Pancreas (tissue), 10 donors: ENCODE measurements around the gene SULT2B1. TPM values are rescaled to one million over a fixed set of nuclear protein-coding genes. Genes with fewer than 3 reads are reported as not detected.

Experiments used
- ATAC-seq, 4 donors: fragments of 200-7000 bp; cut with Tn5 transposase; one replicate each; pipeline versions ENCODE4 v1.8.0 to v1.9.1; 2020; ENCODE audit warnings: mild to moderate bottlenecking in 4 of 4, moderate library complexity in 4 of 4
- DNase-seq, 6 donors: peaks; one replicate each; pipeline ENCODE4 v3.0.0-alpha.2; 2020
- FAIRE-seq: peaks from 2 replicates; lab custom pipeline; 2012; peaks lifted over from hg19 to GRCh38; lab: Jason Lieb, UNC
- H3K27ac ChIP-seq, 4 donors: fragments of 200-600 bp; sonication (generic); 1 replicate in 3 of 4; 2 replicates in 1 of 4; pipeline versions ENCODE4 v1.5.0 to v1.8.0; 2020
- H3K27me3 ChIP-seq, 4 donors: fragments of 200-600 bp; one replicate each; pipeline ENCODE4 v1.8.0; 2021
- H3K36me3 ChIP-seq, 3 donors: fragments of 200-600 bp; sonication (generic) in 1 of 3; one replicate each; pipeline versions ENCODE4 v1.5.0 to v1.8.0; 2020 to 2021
- H3K4me1 ChIP-seq, 3 donors: fragments of 200-600 bp; one replicate each; pipeline ENCODE4 v1.8.0; 2021
- H3K4me3 ChIP-seq, 4 donors: fragments of 200-600 bp; sonication (generic) in 2 of 4; one replicate each; pipeline versions ENCODE4 v1.5.0 to v1.8.0; 2020 to 2021
- H3K9me3 ChIP-seq, 4 donors: fragments of 200-600 bp; one replicate each; pipeline ENCODE4 v1.8.0; 2021
- WGBS, 2 donors: extraction: QIAGEN DNeasy Blood & Tissue Kit; methylation state at CpG; one replicate each; pipeline ENCODE4 v1.1.7; 2013; 5-methylcytosine and 5-hydroxymethylcytosine counted together
- intact Hi-C, 3 donors: fragments of 100-400 bp; cut with DNase I; formaldehyde crosslinking; loops; one replicate each; pipeline versions ENCODE4 v1.11.1 to v1.14.2; 2022
- polyA plus RNA-seq, 2 donors: library from polyadenylated mRNA; stranded (reverse); fragments of 200-250 nt; gene quantifications; one replicate each; pipeline ENCODE4 v1.2.3, GENCODE V29; 2013
- total RNA-seq, 6 donors: library from RNA; stranded (reverse); fragmentation: NEBNext Ultra II Directional in 4 of 6; extraction: Animal tissue kit (Norgen Biotek cat#: 25700) in 4 of 6; gene quantifications; one replicate each; pipeline versions ENCODE4 v1.2.1 to v1.2.4, GENCODE V29; 2021 to 2023
- TF ChIP-seq, protein P1 (sequence below), 4 donors: fragments of 200-600 bp; sonication (generic) in 3 of 4; IDR thresholded peaks; one replicate each; pipeline versions ENCODE4 v1.5.0 to v1.8.0; 2021; ENCODE audit warnings: antibody characterized with exemption in 4 of 4
- donor health status: healthy with polysubstance abuse.
- donor health status: DM: no; HTN: no; CAD: no; lungs with moderate emphysema.
- donor health status: DM: no; HTN: no; CAD: no.
- donor health status: control.
- donor health status: control.
- donor health status: Bipolar disorder and iron deficiency.
- donor health status: DM: yes; HTN: yes; CAD: no.
- donor health status: DM: no; HTN: no; CAD: no.
- donor health status: DM: no; HTN: no; CAD: no.
- donor health status: DM: yes; HTN: yes; CAD: no.

SULT2B1 gene
- under 1 TPM in 5 of 6 donors, not detected in 1; 0.32 to 0.64 (median 0.60) TPM for total RNA-seq
- polyA plus RNA-seq: 1 to 10 TPM; 1.3 to 1.7 TPM

DNA sequence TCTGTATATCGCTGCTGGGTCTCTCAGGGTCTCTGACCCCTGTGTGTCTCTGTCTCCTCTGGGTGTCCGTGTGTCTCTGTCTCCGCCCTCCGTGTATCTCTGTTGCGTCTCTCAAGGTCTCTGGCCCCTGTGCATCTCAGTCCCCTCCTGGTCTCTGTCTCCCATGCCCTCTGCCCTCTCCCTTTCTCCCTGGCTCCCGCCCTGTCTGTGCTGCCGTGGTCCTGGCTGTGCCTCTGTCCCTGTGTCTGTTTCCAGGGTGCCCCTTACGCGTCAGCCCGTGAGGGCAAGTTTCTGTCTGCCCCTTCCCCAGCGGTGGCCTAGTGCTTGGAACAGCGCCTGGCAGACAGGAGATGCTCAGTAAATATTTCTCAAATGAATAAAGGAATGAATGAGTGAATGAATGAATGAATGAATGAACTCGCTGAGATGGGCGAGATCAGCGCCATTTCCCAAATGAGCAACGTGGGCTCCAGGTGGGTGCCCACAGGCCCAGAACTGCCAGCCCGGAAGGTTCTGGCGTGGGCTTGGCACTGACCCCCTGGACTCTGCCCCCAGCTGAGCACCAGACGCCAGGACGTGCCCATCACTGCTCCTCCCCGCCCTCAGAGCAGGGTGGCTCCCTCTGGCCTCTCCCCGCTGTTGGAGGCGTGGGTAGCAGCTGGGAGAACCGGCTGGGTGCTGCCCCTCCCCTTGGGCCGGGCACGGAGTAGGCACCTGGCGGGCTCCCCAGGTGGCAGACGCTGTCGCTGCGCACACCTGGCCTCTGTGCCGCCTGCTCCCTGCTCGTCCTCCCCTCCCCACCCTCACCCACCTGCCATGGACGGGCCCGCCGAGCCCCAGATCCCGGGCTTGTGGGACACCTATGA, at the start of gene SULT2B1:
TSS of gene SULT2B1 (plus strand) at position 736 of the 866 bp plus-strand sequence. CDS start at position 817, 81 bp downstream.
- WGBS, 2 donors: 21% methylated on average over 36 of the region's 36 CpGs
- ATAC-seq (peak; percentile 85 to 93 (median 90)), FAIRE-seq (no peak), DNase-seq (peak; percentile 59 to 89 (median 80))
- H3K4me3 ChIP-seq: no peak within 1 kb of the TSS
- TF ChIP-seq, protein P1, sequence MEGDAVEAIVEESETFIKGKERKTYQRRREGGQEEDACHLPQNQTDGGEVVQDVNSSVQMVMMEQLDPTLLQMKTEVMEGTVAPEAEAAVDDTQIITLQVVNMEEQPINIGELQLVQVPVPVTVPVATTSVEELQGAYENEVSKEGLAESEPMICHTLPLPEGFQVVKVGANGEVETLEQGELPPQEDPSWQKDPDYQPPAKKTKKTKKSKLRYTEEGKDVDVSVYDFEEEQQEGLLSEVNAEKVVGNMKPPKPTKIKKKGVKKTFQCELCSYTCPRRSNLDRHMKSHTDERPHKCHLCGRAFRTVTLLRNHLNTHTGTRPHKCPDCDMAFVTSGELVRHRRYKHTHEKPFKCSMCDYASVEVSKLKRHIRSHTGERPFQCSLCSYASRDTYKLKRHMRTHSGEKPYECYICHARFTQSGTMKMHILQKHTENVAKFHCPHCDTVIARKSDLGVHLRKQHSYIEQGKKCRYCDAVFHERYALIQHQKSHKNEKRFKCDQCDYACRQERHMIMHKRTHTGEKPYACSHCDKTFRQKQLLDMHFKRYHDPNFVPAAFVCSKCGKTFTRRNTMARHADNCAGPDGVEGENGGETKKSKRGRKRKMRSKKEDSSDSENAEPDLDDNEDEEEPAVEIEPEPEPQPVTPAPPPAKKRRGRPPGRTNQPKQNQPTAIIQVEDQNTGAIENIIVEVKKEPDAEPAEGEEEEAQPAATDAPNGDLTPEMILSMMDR (IDR thresholded peaks at IDR 0.05): no peak
- no peaks in the 10 kb centered on the region for H3K36me3 ChIP-seq
- H3K27me3 ChIP-seq: no peaks in the 10 kb centered on the region
- H3K4me1 ChIP-seq: no peaks in the 10 kb centered on the region
- H3K27ac ChIP-seq: peak within 1 kb of the TSS in 1 of 4 donors; percentile 27
- no peaks in the 10 kb centered on the region for H3K9me3 ChIP-seq
- intact Hi-C loops: no loop called here

DNA sequence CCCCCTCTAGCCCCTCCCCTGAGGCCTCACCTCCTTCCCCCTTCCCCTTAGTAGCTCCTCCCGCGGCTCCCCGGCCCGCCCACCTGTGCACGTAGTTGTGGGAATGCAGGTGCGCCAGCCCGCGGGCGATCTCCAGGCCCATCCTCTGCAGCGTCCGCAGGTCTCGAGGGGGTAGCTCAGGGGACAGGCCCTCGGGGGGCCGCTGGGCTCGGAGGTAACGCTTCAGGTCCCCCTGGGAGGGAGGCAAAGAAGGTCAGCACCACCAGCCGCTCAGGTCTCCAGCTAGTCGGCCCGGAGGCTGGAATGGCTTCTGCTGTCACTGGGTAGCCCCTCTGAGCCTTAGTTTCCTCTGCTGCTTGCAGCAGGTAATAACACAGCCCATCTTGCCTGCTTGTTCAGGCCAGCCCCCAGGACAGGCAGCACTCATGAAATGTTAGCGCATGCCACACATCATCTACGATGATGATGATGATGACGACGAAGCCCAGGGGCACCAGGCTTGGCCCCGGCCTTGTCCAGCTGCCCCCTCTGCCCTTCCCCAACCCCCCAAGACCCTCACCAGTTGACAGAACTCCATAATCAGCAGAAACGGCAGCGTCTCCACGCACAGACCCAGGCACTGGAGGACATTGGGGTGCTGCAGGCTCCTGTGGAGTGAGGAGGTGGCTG, 49.5 kb upstream of the SULT2B1 start:
- TF ChIP-seq, protein P1 (IDR thresholded peaks at IDR 0.05): no peak
- ATAC-seq (no peak), DNase-seq (peak in 2 of 6 donors; percentile 93 to 97), FAIRE-seq (no peak)
- Histone ChIP-seq H3K9me3 (no peaks in the 10 kb centered on the region), H3K4me1 (no peaks in the 10 kb centered on the region), H3K27ac (peak overlapping the region in 3 of 4 donors; percentile 26 to 75 (median 57)), H3K27me3 (no peaks in the 10 kb centered on the region), H3K4me3 (peak overlapping the region in 2 of 4 donors; percentile 24 to 36), H3K36me3 (no peaks in the 10 kb centered on the region)
- 29 to 30% methylated on average over 26 to 27 of the region's 27 CpGs for WGBS, 2 donors
- intact Hi-C loops: no loop called here

DNA sequence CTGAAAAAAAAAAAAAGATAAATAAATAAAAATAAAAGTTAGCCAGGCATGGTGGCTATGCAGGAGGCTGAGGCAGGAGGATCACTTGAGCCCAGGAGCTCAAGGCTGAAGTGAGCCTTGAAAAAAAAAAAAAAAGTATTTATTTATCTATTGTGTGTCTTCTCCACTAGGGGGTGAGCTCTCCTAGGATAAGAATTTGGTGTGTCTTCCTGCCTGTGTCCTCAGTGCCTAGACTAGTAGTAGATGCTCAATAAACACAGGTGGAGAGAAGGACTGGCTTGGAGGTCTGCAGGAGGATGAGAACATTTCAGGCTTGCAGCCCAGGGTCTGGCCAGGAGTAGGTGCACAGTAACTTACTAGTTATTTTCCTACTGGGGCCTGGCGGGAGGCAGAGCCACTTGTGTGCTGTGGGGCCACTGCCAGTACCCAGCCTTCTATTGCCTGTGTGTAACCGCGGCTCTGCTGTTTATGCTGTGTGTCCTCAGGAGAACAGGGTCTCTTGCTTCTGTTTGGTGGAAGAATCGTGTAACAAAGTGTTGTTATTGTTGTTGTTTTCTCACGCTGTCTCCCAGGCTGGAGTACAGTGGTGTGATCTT, 45.7 kb upstream of the SULT2B1 start:
- Histone ChIP-seq H3K4me1 (no peaks in the 10 kb centered on the region), H3K27ac (no peak overlapping the region), H3K4me3 (no peak overlapping the region), H3K9me3 (no peaks in the 10 kb centered on the region), H3K36me3 (no peaks in the 10 kb centered on the region), H3K27me3 (no peaks in the 10 kb centered on the region)
- intact Hi-C loops: loop anchor here in 1 of 3 donors (5.0 kb wide), 1 partner anchor 76 kb away; no protein-coding TSS in a partner anchor
- ATAC-seq: no peak
- no peak for FAIRE-seq
- DNase-seq: peak in 1 of 6 donors; percentile 17
- WGBS, 2 donors: 79 to 87% methylated on average over 5 of the region's 5 CpGs
- TF ChIP-seq, protein P1 (IDR thresholded peaks at IDR 0.05): peak in 1 of 4 donors; percentile 11

DNA sequence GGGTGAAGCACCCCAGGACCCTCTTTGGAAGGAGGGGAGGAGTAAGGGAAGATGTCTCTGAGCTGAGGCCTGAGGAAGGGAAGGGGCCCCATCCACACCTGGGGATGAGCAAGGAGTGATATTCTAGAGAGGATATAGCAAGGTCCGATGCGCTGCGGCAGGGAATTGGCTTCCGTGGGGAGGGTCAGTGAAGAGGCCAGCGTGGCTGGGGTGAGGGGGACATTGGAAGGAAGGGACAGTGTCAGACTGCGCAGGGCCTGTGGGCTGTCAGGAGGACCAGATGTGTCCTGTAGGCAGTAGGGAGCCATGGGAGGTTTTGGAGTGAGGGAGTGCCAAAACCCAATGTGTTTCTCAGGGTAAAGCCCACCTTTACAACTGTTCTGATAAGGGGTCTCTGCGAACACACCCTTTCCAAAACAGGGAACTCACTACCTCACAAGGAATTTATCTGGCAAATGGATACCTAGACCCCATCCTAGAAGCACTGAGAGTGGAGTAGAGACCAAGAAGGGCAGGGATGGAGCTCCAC, 44.0 kb upstream of the SULT2B1 start:
- 82 to 85% methylated on average over 7 of the region's 7 CpGs for WGBS, 2 donors
- intact Hi-C loops: loop anchor here in 1 of 3 donors (5.0 kb wide), 1 partner anchor 74 kb away; no protein-coding TSS in a partner anchor
- FAIRE-seq: no peak

More for the DNA sequence above, 44.0 kb upstream of the SULT2B1 start:
- H3K27me3 ChIP-seq: no peaks in the 10 kb centered on the region
- ATAC-seq: no peak
- no peaks in the 10 kb centered on the region for H3K4me1 ChIP-seq
- no peak overlapping the region for H3K4me3 ChIP-seq
- peak in 1 of 6 donors; percentile 37 for DNase-seq
- TF ChIP-seq, protein P1 (IDR thresholded peaks at IDR 0.05): no peak
- H3K9me3 ChIP-seq: no peaks in the 10 kb centered on the region
- H3K27ac ChIP-seq: no peak overlapping the region
- no peaks in the 10 kb centered on the region for H3K36me3 ChIP-seq
